SK-N-MC (cell line): ENCODE results near the gene ADORA3.

Experiments
- EZH2 ChIP-seq: fragments of 200-600 bp; sonication (generic); IDR thresholded peaks from one replicate; pipeline ENCODE4 v1.6.1; 2017; ENCODE audit warnings: antibody characterized with exemption
- POLR2AphosphoS5 ChIP-seq: IDR thresholded peaks from 2 replicates; pipeline ENCODE4 v1.6.1; 2012; ENCODE audit warnings: mild to moderate bottlenecking, low read depth, low read length, borderline replicate concordance

DNA sequence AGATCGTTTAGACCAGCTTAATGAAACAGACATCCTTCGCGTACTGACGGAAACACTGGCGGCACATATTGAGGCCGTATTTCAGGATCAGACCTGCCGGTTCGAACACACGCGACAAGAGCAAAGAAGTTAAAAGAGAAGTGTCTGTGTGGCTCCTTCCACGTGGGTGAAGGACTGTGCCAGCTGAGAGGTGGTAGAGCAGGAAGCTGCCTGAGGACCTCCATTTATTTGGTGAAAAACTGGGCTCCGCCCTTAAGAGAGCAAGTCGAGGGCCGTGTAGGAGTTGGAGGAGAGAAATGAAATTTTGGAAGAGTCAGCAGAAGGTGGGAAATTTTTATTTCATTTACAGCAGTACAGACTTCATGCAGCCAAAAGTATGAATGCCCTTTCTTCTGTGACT lies 38.8 kb upstream of the ADORA3 start:
- TF ChIP-seq EZH2 (no peak), POLR2AphosphoS5 (no peak)
